Stimulated activated CD4-positive, alpha-beta T cell treated with anti-CD3 and anti-CD28 coated beads, Interleukin-4, amount 100 ng/mL, for 4 hours (primary cell): ENCODE results near the gene CROCC.
"Not testable (repeated sequence)": the region's sequence is repeated elsewhere in the genome, so short reads cannot be mapped to it uniquely, and the experiment has no call there.

Experiments used
- DNase-seq, 2 experiments: peaks; one replicate each; pipeline ENCODE4 v3.0.0-alpha.2; 2020

CROCC gene

GRCh38 chr1:16918936-16919665, 2.6 kb upstream of the CROCC start:
- DNase-seq: not testable (repeated sequence)

- DNase-seq: no peak
Observed at GRCh38 chr1:16920951-16921350, 780 bp upstream of the CROCC start.

GRCh38 chr1:16922466-16922865, 735 bp downstream of the CROCC start:
- no peak for DNase-seq

GRCh38 chr1:16922885-16923431, 1.2 kb downstream of the CROCC start:
- no peak for DNase-seq

DNA sequence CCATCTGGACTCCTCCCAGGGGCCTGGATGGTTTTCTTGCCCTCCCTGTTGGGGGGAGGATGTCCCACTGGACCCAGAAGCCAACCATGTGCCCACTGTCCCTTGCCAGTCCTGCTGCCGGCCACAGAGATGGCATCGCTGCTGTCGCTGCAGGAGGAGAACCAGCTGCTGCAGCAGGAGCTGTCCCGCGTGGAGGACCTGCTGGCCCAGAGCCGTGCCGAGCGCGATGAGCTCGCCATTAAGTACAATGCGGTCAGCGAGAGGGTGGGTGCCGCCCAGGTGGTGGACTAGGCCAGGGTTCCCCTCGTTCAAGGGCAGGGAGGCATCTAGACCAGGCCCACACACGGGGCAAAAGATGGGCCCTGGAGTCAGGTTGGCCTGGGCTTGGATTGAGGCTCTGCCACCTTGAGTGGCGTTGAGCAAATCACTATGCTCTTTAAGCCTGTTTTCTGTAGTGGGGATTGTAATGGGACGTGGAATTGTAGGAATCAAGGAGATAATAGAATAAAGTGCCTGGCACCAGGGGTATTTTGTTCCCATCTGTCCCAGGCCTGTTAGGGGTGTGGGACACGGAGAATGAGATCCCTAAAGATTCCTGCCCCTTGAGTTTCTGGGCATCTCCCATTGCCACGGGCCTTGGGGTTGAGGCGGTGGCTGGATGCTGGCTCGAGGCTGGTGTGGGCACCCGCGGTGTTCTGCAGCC, 2.6 kb downstream of the CROCC start:
- DNase-seq: no peak

GRCh38 chr1:16924919-16925477, 3.3 kb downstream of the CROCC start:
- no peak for DNase-seq

DNA sequence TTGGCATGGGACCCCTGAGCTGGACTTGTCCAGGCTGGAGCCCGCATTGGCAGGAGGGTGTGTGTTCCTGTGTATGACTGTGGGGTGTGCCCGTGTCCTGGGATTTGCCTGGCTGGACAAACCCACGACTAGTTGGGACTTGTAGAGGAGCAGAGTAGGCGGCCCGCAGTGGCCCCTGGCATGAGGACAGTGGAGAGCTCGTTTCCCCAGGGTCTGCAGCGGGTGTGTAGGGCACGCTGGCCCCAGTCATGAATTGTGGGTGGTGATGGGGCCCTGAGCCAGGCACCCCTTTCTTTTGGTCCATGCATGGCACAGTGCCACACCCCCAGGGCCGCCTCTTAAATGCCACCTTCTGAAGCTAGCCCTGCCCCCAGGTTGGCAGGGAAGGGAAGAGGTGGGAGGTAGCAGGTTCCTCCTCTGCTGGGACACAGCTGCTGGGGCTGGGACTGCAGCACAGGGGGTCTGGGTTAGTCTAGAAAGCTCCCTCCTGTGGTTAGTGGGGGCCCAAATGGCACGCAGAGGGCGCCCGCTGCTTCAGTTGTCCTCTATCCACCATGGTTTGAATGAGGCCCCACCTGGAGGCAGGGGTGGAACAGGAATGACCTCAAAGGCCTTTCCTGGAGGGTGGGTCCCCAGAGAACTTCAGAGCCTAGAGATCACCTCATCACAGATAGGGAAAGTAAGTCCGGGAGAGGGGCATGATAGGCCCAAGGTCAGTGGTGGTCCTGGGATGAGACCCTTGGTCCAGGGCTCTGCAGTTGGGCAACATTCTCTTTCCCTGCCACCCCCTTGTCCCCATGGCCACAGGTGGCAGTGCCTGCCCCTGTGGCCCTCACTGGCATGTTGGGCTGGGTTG, 4.1 kb downstream of the CROCC start:
- DNase-seq: no peak

GRCh38 chr1:16926491-16927073, 4.9 kb downstream of the CROCC start:
- DNase-seq: no peak

DNA sequence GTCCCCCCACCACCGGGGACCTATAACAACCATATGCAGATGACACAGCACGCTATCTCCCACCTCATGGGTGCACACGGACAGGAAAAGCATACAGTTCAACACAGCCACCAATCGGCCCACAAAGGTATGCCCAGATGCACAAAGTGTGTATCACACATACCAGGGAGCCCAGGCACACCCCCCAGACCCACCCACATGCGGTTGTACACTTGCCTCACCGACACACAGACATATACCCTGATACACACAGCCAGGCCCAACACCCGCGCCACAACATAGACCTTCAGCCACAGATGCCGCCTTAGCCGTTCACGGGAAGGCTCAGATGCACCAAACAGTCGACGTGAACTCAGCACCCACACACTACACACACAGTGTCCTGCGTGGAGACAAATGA, 5.5 kb downstream of the CROCC start:
- no peak for DNase-seq

DNA sequence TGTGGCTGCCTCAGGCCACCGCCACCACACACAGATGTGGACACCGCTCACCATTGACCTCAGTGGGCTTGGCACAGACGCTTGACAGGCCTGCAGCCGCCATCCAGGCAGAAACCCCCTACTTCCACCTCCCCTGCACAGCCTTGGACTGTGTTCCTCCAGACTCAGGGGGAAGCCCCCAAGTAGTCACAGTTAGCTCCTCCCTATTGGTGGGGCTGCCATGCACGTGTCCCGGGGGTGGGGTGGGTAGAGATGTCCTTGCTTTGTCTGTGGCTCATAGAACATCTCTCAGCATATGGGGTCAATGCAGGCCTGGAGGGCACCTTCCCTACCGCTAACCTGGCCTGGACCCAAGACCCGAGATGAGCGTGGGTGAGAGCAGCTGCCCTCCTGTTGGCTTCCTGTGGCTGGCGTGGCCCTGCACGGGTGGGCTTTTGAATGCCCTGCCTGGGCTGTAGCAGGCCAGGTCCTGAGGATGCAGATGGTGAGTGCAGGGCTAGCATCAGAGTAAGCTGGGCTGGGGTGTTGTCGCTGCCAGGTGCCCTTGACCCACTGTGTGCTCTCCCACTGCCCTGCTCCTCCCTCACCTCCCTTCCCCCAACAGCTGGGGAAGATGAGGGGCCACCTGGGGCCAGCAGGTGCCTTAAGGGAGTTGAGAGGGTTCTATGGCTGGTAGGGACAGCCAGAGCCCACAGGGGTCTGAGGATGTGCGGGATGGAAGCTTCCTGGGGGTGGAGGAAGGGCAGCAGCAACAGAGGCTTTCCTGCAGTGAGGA, 6.2 kb downstream of the CROCC start:
- no peak for DNase-seq

DNA sequence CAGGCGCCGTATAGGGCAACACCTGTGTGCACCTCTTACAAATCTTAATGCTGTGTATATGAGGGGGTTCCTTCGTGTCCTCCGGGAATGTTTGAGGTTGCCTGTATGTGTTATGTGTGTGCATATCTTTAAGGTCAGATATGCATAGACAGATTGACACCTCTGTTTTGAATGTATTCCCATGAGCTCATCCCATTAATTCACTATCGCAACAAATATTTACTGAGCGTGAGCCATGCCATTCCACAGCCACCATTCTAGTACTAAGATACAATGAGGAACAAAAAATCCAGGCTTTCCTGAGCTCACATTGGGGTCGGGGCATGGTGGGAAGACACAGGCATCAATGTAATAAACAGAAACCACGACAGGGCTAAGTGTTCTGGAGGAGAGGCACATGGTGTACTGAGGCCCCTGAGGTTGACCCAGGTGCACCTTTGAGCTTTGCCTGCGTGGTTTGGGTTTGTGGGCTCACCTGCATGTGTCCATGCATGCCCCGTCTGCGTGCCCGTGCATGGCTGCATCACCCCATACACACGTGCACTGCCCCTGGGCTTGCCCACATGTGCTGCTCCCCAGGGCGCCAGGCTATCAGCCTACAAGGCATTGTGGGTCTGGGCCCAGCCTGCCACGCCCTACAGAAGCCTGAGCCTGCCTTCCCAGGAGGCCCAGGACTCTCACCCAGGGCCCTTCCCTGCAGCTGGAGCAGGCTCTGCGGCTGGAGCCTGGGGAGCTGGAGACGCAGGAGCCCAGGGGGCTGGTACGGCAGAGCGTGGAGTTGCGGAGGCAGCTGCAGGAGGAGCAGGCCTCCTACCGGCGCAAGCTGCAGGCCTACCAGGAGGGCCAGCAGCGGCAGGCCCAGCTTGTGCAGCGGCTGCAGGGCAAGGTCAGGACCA, 7.7 kb downstream of the CROCC start:
- DNase-seq: not testable (repeated sequence)

- not testable (repeated sequence) for DNase-seq
Observed at GRCh38 chr1:16931206-16931934, 9.6 kb downstream of the CROCC start.

DNA sequence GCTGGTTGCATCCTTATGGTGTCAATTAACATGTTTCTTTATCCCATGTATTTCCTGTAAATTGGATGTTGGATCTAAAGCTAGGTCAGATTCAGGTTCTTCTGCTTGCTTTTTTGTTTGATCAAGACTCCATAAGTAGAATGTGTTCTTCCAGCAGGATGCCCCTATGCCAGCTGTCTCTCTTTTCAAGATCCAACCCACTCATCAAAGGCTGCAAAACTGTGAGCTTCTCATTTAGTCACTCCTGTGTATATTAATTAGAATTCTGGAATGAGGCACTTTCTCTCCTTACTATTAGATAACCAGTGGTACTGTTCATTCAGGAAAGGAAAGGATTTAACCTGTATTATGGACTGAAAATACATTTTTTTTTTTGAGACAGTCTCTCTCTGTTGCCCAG, 12.2 kb downstream of the CROCC start:
- not testable (repeated sequence) for DNase-seq

DNA sequence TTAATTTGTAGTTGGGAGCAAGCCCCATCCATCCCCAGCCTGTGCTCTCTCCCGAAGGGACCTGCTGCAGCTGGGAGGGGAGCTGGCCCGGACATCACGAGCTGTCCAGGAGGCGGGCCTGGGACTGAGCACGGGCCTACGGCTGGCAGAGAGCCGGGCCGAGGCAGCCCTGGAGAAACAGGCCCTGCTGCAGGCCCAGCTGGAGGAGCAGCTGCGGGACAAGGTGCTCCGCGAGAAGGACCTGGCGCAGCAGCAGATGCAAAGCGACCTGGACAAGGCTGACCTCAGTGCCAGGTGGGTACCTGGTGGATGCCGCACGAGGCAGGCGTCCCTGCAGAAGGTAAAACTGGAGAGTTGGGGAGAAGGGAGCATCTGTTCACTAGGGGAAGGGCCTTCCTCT, 14.8 kb downstream of the CROCC start:
- DNase-seq: not testable (repeated sequence)

GRCh38 chr1:16938351-16939321, 16.9 kb downstream of the CROCC start:
- no peak for DNase-seq

GRCh38 chr1:16939386-16940180, 17.9 kb downstream of the CROCC start:
- not testable (repeated sequence) for DNase-seq

DNA sequence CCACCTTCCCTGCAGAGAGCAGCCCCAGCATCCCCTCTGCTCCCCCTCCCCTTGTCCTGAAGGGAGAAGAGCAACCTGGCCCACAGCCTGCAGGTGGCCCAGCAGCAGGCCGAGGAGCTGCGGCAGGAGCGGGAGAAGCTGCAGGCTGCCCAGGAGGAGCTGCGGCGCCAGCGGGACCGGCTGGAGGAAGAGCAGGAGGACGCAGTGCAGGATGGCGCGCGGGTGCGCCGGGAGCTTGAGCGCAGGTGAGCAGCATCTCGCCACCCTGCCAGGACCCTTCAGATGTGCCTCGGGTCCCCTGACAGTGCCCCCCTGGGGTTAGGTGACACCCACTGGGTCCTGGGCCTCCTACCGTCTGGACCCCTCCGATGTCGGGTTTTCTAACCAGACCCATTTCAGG, 22.3 kb downstream of the CROCC start:
- no peak for DNase-seq

DNA sequence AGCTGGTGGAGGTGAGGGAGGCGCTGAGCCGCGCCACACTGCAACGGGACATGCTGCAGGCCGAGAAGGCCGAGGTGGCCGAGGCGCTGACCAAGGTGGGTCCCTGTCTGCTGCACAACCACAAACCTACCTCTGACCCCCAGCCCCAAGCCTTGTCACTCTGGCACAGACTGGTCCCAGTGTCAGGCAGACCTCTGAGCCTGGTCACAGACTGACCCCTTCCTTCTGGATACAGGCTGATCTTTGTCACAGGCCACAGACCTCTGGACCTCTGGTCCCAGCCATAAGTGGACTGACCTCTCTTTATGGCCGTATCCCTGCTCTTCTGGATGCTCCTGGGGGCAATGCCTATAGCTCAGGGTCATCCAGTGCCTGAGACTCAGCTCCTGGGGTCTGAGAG, 23.8 kb downstream of the CROCC start:
- not testable (repeated sequence) for DNase-seq
